ENCODE results near the gene SEC14L5.

The SEC14L5 gene

DNA sequence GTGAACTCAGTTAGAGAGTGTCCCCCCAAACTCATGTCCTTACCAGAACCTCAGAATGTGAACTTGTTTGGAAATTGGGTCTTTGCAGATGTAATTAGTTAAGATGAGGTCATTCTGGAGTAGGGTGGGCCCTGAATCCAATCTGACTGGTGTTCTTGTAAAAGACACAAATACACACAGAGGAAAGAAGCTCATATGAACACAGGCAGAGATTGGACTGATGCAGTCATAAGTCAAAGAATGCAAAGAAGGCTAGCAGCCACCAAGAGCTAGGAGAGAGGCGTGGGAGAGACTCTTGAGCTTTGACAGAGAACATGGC is 77.7 kb downstream of the SEC14L5 start:
- Histone ChIP-seq H3K36me3 (ENCODE audit: insufficient read depth, low read length) (no peaks in the 10 kb centered on the region), H3F3A (ENCODE audit: low read depth) (no peaks in the 10 kb centered on the region), H3K9me3 (ENCODE audit: insufficient read depth, low read depth, low read length) (no peaks in the 10 kb centered on the region), H3K4me1 (ENCODE audit: insufficient read depth, low read length, poor library complexity, severe bottlenecking) (no peaks in the 10 kb centered on the region), H3K4me3 (ENCODE audit: low read length, poor library complexity, severe bottlenecking) (no peak overlapping the region), H3K79me2 (ENCODE audit: insufficient read depth, low read length) (no peaks in the 10 kb centered on the region), H3K9ac (ENCODE audit: low read depth, low read length, poor library complexity, severe bottlenecking) (no peak overlapping the region), H3K9me2 (replicated peaks; ENCODE audit: low read depth, low read length) (no peaks in the 10 kb centered on the region), H3K27me3 (ENCODE audit: insufficient read depth, low read length, poor library complexity, severe bottlenecking) (no peaks in the 10 kb centered on the region), H2AFZ (ENCODE audit: low read length) (no peak overlapping the region), H3K4me2 (ENCODE audit: low read depth, low read length, poor library complexity, severe bottlenecking) (no peak overlapping the region), H4K20me1 (ENCODE audit: insufficient read depth, low read length, poor library complexity, severe bottlenecking) (no peaks in the 10 kb centered on the region)
- TF ChIP-seq, protein P1, sequence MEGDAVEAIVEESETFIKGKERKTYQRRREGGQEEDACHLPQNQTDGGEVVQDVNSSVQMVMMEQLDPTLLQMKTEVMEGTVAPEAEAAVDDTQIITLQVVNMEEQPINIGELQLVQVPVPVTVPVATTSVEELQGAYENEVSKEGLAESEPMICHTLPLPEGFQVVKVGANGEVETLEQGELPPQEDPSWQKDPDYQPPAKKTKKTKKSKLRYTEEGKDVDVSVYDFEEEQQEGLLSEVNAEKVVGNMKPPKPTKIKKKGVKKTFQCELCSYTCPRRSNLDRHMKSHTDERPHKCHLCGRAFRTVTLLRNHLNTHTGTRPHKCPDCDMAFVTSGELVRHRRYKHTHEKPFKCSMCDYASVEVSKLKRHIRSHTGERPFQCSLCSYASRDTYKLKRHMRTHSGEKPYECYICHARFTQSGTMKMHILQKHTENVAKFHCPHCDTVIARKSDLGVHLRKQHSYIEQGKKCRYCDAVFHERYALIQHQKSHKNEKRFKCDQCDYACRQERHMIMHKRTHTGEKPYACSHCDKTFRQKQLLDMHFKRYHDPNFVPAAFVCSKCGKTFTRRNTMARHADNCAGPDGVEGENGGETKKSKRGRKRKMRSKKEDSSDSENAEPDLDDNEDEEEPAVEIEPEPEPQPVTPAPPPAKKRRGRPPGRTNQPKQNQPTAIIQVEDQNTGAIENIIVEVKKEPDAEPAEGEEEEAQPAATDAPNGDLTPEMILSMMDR (conservative IDR thresholded peaks at IDR 0.05; ENCODE audit: low read length) = no peak
- no peak for TF ChIP-seq EZH2phosphoT487 (IDR thresholded peaks at IDR 0.05; ENCODE audit: borderline replicate concordance)

DNA sequence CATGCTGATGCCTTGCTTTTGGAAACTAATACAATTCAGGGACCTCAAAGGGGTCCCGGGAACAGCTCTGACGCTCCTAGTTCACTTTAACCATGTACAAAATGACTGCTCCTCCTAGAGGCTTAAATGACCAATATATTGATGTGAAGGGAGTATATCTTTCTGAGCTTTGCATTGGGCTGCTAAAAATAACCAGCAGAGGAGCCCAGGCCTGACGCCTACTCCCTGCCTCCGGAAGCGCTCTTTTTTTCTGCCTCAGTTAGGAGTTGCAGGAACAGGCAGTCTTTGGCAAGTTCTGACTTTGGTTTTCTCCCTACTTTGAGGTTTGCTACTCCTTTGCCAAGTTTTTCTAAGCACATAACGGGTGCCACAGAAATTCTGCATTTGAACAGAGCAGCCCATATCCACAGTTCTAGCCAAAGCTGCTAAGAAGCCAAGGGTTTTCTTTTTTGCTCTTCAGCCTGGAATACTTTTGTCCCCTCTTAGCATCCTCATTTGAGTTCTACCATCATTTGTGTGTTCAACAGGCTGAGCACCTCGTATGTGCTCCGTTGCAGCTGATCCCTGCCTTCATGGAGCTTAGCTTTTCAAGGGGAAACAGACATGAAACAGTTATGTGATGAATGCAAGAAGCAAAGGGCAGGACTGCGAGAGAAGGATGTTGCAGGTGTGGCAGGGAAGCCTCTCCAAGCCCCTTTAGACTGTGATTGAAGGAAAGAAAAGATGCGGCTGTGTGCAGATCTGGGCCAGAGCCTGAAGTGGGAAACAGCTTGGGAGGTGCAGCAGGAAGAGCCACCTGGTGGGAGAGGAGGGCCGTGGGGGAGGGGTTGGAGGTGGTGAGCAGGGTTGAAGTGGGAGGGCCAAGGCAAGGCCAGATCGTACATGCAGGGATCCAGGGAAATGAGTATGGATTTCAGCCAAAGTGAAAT is 78.4 kb downstream of the SEC14L5 start:
- H3K9me3 ChIP-seq (ENCODE audit: insufficient read depth, low read depth, low read length) = no peaks in the 10 kb centered on the region
- H3K9me2 ChIP-seq (replicated peaks; ENCODE audit: low read depth, low read length) = no peaks in the 10 kb centered on the region
- H3K4me3 ChIP-seq (ENCODE audit: low read length, poor library complexity, severe bottlenecking) = no peak overlapping the region
- TF ChIP-seq EZH2phosphoT487 (IDR thresholded peaks at IDR 0.05; ENCODE audit: borderline replicate concordance) = no peak
- TF ChIP-seq, protein P1 (conservative IDR thresholded peaks at IDR 0.05; ENCODE audit: low read length) = no peak
- no peak overlapping the region for H2AFZ ChIP-seq (ENCODE audit: low read length)
- H3F3A ChIP-seq (ENCODE audit: low read depth) = no peaks in the 10 kb centered on the region
- H3K36me3 ChIP-seq (ENCODE audit: insufficient read depth, low read length) = no peaks in the 10 kb centered on the region
- no peak overlapping the region for H3K9ac ChIP-seq (ENCODE audit: low read depth, low read length, poor library complexity, severe bottlenecking)
- H3K27me3 ChIP-seq (ENCODE audit: insufficient read depth, low read length, poor library complexity, severe bottlenecking) = no peaks in the 10 kb centered on the region
- H3K4me2 ChIP-seq (ENCODE audit: low read depth, low read length, poor library complexity, severe bottlenecking) = no peak overlapping the region
- no peaks in the 10 kb centered on the region for H3K79me2 ChIP-seq (ENCODE audit: insufficient read depth, low read length)
- H4K20me1 ChIP-seq (ENCODE audit: insufficient read depth, low read length, poor library complexity, severe bottlenecking) = no peaks in the 10 kb centered on the region
- H3K4me1 ChIP-seq (ENCODE audit: insufficient read depth, low read length, poor library complexity, severe bottlenecking) = no peaks in the 10 kb centered on the region

- H2AFZ ChIP-seq (ENCODE audit: low read length) = no peak overlapping the region
- H3F3A ChIP-seq (ENCODE audit: low read depth) = no peaks in the 10 kb centered on the region
- H3K4me3 ChIP-seq (ENCODE audit: low read length, poor library complexity, severe bottlenecking) = no peak overlapping the region
- no peaks in the 10 kb centered on the region for H3K79me2 ChIP-seq (ENCODE audit: insufficient read depth, low read length)
- H3K4me1 ChIP-seq (ENCODE audit: insufficient read depth, low read length, poor library complexity, severe bottlenecking) = no peaks in the 10 kb centered on the region
- no peak for TF ChIP-seq EZH2phosphoT487 (IDR thresholded peaks at IDR 0.05; ENCODE audit: borderline replicate concordance)
- TF ChIP-seq, protein P1 (conservative IDR thresholded peaks at IDR 0.05; ENCODE audit: low read length) = no peak
- no peak overlapping the region for H3K9ac ChIP-seq (ENCODE audit: low read depth, low read length, poor library complexity, severe bottlenecking)
- H3K27me3 ChIP-seq (ENCODE audit: insufficient read depth, low read length, poor library complexity, severe bottlenecking) = no peaks in the 10 kb centered on the region
- H4K20me1 ChIP-seq (ENCODE audit: insufficient read depth, low read length, poor library complexity, severe bottlenecking) = no peaks in the 10 kb centered on the region
- H3K4me2 ChIP-seq (ENCODE audit: low read depth, low read length, poor library complexity, severe bottlenecking) = no peak overlapping the region
- H3K36me3 ChIP-seq (ENCODE audit: insufficient read depth, low read length) = no peaks in the 10 kb centered on the region
- H3K9me3 ChIP-seq (ENCODE audit: insufficient read depth, low read depth, low read length) = no peaks in the 10 kb centered on the region
- no peaks in the 10 kb centered on the region for H3K9me2 ChIP-seq (replicated peaks; ENCODE audit: low read depth, low read length)
Observed at GRCh38 chr16:5040451-5040850, 82.3 kb downstream of the SEC14L5 start.

Measured in Loucy (cell line).